ENCODE measurements around the gene HTR3B. TPM values are rescaled to one million over a fixed set of nuclear protein-coding genes. Genes with fewer than 3 reads are reported as not detected.

HTR3B gene
- total RNA-seq, 4 donors from 2014 or later: 0.76 TPM; not detected in 3

DNA sequence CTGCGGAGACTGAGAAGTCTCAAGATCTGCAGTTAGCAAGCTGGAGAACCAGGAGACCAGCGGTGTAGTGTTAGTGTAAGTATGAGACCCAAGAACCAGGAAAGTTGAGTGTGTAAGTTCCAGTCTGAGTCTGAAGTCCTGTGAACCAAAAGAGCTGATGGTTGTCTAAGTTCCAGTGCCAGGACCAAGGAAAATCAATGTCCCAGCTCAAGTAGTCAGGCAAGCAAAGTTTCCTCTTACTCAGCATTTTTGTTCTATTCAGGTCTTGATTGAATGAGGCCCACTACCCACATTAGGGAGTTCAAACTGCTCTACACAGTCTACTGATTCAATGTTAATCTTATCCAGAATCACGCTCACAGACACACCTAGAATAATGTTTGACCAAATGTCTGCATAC, 40.2 kb upstream of the HTR3B start:
- H3K36me3 ChIP-seq: no peaks in the 10 kb centered on the region
- H3K27me3 ChIP-seq: no peaks in the 10 kb centered on the region
- no peak overlapping the region for H3K27ac ChIP-seq
- H3K4me1 ChIP-seq: peaks cover 0 to 4% (median 0%) of the 10 kb centered on the region in 4 donors
- TF ChIP-seq, protein P1, sequence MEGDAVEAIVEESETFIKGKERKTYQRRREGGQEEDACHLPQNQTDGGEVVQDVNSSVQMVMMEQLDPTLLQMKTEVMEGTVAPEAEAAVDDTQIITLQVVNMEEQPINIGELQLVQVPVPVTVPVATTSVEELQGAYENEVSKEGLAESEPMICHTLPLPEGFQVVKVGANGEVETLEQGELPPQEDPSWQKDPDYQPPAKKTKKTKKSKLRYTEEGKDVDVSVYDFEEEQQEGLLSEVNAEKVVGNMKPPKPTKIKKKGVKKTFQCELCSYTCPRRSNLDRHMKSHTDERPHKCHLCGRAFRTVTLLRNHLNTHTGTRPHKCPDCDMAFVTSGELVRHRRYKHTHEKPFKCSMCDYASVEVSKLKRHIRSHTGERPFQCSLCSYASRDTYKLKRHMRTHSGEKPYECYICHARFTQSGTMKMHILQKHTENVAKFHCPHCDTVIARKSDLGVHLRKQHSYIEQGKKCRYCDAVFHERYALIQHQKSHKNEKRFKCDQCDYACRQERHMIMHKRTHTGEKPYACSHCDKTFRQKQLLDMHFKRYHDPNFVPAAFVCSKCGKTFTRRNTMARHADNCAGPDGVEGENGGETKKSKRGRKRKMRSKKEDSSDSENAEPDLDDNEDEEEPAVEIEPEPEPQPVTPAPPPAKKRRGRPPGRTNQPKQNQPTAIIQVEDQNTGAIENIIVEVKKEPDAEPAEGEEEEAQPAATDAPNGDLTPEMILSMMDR (IDR thresholded peaks at IDR 0.05): no peak
- TF ChIP-seq POLR2A (IDR thresholded peaks at IDR 0.05): no peak
- H3K4me3 ChIP-seq: no peak overlapping the region
- no peak for DNase-seq
- no peaks in the 10 kb centered on the region for H3K9me3 ChIP-seq

DNA sequence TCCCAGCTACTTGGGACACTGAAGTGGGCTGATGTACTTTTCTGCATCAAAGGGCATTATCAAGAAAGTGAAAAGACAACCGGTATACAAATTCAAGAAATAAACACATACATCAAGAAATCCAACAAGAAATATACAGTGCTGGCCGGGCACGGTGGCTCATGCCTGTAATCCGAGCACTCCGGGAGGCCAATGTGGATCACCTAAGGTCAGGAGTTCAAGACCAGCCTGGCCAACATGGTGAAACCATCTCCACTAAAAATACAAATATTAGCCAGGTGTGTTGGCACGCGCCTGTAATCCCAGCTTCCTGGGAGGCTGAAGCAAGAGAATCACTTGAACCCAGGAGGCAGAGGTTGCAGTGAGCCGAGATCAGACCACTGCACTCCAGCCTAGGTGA, 38.7 kb upstream of the HTR3B start:
- Histone ChIP-seq H3K27me3 (no peaks in the 10 kb centered on the region), H3K27ac (no peak overlapping the region), H3K36me3 (no peaks in the 10 kb centered on the region), H3K4me3 (no peak overlapping the region), H3K9me3 (no peaks in the 10 kb centered on the region), H3K4me1 (no peaks in the 10 kb centered on the region)
- TF ChIP-seq POLR2A (IDR thresholded peaks at IDR 0.05): no peak
- TF ChIP-seq, protein P1 (IDR thresholded peaks at IDR 0.05): no peak
- DNase-seq: no peak

DNA sequence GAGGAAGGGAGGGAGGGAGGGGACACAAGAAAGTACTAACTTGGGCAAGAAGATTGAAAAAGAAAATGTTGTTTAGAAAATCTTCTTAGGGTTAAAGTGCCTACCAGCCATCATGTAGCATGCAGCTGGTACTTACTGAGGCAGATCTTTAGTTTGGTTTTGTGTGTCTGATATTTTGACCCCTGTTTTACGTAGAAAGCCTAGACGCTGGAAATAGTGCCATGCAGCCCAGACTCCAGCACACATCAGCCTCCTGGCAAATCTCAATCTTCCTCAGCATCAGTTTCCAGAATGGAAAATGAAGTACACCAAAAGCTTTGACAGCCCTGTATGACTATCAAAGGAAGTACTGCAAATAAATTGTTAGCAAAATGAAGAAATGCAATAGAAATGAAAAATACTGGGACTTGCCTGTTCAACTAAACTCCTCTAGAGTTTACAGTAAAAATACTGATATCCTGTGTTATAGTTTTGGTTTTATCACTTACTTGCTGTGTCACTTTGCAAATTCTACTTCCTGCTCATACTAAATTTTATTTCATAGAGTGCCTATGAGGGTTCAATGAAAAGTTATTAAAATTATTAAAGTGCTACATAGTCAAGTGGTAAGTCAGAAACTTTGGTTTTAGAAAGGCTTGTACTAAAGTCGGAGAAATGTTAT, 36.6 kb upstream of the HTR3B start:
- TF ChIP-seq, protein P1 (IDR thresholded peaks at IDR 0.05): no peak
- TF ChIP-seq POLR2A (IDR thresholded peaks at IDR 0.05): no peak

DNA sequence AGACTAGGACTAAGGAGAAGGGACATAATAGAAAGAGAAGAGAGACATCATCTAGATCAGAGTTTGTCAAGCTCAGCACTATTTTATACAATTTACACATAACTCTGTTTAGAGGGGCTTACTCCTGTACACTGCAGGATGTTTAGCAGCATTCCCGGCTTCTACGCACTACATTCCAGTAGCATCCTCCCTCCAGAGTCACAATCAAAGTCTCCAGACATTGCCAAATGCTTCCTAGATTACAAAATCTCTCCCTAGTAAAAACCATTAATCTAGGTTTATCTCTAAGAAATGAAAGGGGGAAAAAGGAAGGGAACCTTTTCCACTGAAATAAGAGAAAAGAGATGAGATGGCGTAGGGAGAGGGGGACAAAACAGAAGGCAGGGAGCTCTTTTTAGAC, 33.3 kb upstream of the HTR3B start:
- Histone ChIP-seq H3K9me3 (no peaks in the 10 kb centered on the region), H3K27ac (no peak overlapping the region)
- no peak for DNase-seq

More for the DNA sequence above, 36.6 kb upstream of the HTR3B start:
- Histone ChIP-seq H3K27me3 (no peaks in the 10 kb centered on the region), H3K36me3 (no peaks in the 10 kb centered on the region), H3K4me3 (no peak overlapping the region), H3K4me1 (no peaks in the 10 kb centered on the region), H3K9me3 (no peaks in the 10 kb centered on the region), H3K27ac (no peak overlapping the region)
- no peak for DNase-seq

DNA sequence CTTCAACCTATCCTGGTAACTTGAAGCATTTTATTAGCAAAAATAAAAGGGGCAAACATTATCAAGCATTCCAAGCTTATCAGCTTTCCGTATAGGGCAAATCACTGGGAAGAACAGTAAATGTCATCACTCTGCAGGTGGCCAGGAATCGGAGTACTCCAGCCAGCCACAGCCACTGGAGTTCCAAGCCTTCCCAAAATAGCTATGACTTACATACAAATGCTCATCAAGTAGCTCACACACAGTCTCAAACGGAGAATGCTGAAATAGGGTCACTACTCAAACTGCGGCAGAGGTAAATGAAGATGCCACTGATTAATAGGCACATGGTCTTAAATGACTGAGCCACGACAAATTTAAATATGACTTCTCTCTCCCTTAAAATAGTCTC, 31.4 kb upstream of the HTR3B start:
- TF ChIP-seq POLR2A (IDR thresholded peaks at IDR 0.05): no peak
- TF ChIP-seq, protein P1 (IDR thresholded peaks at IDR 0.05): no peak
- Histone ChIP-seq H3K9me3 (no peaks in the 10 kb centered on the region), H3K27me3 (no peaks in the 10 kb centered on the region), H3K36me3 (no peaks in the 10 kb centered on the region), H3K27ac (no peak overlapping the region), H3K4me1 (peaks cover 0 to 14% (median 5%) of the 10 kb centered on the region in 4 donors), H3K4me3 (no peak overlapping the region)
- DNase-seq: no peak

More for the DNA sequence above, 33.3 kb upstream of the HTR3B start:
- Histone ChIP-seq H3K4me1 (peaks cover 0 to 14% (median 5%) of the 10 kb centered on the region in 4 donors), H3K36me3 (no peaks in the 10 kb centered on the region), H3K4me3 (no peak overlapping the region), H3K27me3 (no peaks in the 10 kb centered on the region)
- TF ChIP-seq, protein P1 (IDR thresholded peaks at IDR 0.05): no peak
- no peak for TF ChIP-seq POLR2A (IDR thresholded peaks at IDR 0.05)

All from Peyer's patch (tissue), 4 donors.